WTC11 (cell line): ENCODE measurements around the gene SLC2A1. TPM values are rescaled to one million over a fixed set of nuclear protein-coding genes. Genes with fewer than 3 reads are reported as not detected.

Experiments used
- ATAC-seq: fragments of 200-7000 bp; cut with Tn5 transposase; 2 replicates; pipeline ENCODE4 v1.10.0; 2021; ENCODE audit warnings: mild to moderate bottlenecking, moderate library complexity
- CTCF ChIA-PET: fragments of 300-600 bp; sonication (Branson Sonifier 250); formaldehyde crosslinking; loops from one replicate; lab custom pipeline; 2021; ENCODE audit warnings: antibody characterized with exemption; lab: Charles Lee
- POLR2A ChIA-PET: fragments of 350-600 bp; sonication (Branson Sonifier 250); formaldehyde crosslinking; loops from one replicate; lab custom pipeline; 2021; ENCODE audit warnings: antibody characterized with exemption; lab: Charles Lee
- DNase-seq: peaks from one replicate; pipeline ENCODE4 v3.0.0; 2021; ENCODE audit warnings: low spot score
- H3K27ac Mint-ChIP-seq: 2 replicates; pipeline ENCODE4 v1.8.0; 2021; ENCODE audit warnings: mixed read lengths
- H3K27me3 Mint-ChIP-seq: 2 replicates; pipeline ENCODE4 v1.8.0; 2021; ENCODE audit warnings: low read depth, mild to moderate bottlenecking, moderate library complexity, mixed read lengths
- H3K36me3 Mint-ChIP-seq: 2 replicates; pipeline ENCODE4 v1.8.0; 2021; ENCODE audit warnings: mixed read lengths
- H3K4me1 Mint-ChIP-seq: 2 replicates; pipeline ENCODE4 v1.8.0; 2022; ENCODE audit warnings: mixed read lengths
- H3K4me3 Mint-ChIP-seq: 2 replicates; pipeline ENCODE4 v1.8.0; 2021; ENCODE audit warnings: mild to moderate bottlenecking, moderate library complexity, mixed read lengths
- H3K9me3 Mint-ChIP-seq: 2 replicates; pipeline ENCODE4 v1.8.0; 2021; ENCODE audit warnings: mixed read lengths
- CBFB ChIP-seq: sonication (generic); formaldehyde crosslinking; IDR thresholded peaks from 2 replicates; pipeline ENCODE4 v1.8.1; 2022; ENCODE audit warnings: mild to moderate bottlenecking, low read depth, missing genetic modification reagents
- FOXJ3 ChIP-seq: sonication (generic); formaldehyde crosslinking; IDR thresholded peaks from 2 replicates; pipeline ENCODE4 v1.9.0; 2021; ENCODE audit warnings: missing genetic modification reagents, mild to moderate bottlenecking, borderline replicate concordance
- GRHL2 ChIP-seq: fragments of 250-450 bp; sonication (Bioruptor Pico); IDR thresholded peaks from 2 replicates; pipeline ENCODE4 v1.8.0; 2022; ENCODE audit warnings: mild to moderate bottlenecking, moderate library complexity; ENCODE audit not compliant: insufficient replicate concordance, severe bottlenecking
- GTF2I ChIP-seq: fragments of 250-450 bp; sonication (Bioruptor Pico); conservative IDR thresholded peaks from 2 replicates; pipeline ENCODE4 v1.4.0; 2021; ENCODE audit warnings: mild to moderate bottlenecking
- JAZF1 ChIP-seq: fragments of 250-450 bp; sonication (Bioruptor Pico); IDR thresholded peaks from 2 replicates; pipeline ENCODE4 v1.9.0; 2021; ENCODE audit warnings: moderate library complexity, mild to moderate bottlenecking, inconsistent platforms
- NFYB ChIP-seq: sonication (generic); formaldehyde crosslinking; conservative IDR thresholded peaks from 2 replicates; pipeline ENCODE4 v1.8.0; 2022; ENCODE audit warnings: low read depth, missing genetic modification reagents
- NR3C1 ChIP-seq: sonication (generic); formaldehyde crosslinking; conservative IDR thresholded peaks from 2 replicates; pipeline ENCODE4 v1.8.1; 2023; ENCODE audit warnings: low read depth, mild to moderate bottlenecking, missing genetic modification reagents
- PRRX2 ChIP-seq: fragments of 250-450 bp; sonication (Bioruptor Pico); IDR thresholded peaks from 2 replicates; pipeline ENCODE4 v1.8.0; 2021; ENCODE audit warnings: mild to moderate bottlenecking
- TEAD4 ChIP-seq: sonication (generic); formaldehyde crosslinking; IDR thresholded peaks from 2 replicates; pipeline ENCODE4 v1.8.0; 2022; ENCODE audit warnings: mild to moderate bottlenecking, missing genetic modification reagents
- TP53 ChIP-seq: sonication (generic); formaldehyde crosslinking; IDR thresholded peaks from 2 replicates; pipeline ENCODE4 v1.8.1; 2023; ENCODE audit warnings: mild to moderate bottlenecking, missing genetic modification reagents
- total RNA-seq: library from RNA; stranded (reverse); gene quantifications from 3 replicates; pipeline ENCODE4 v1.2.3, GENCODE V29; 2021
- TF ChIP-seq, protein P1 (sequence below): fragments of 250-450 bp; sonication (Bioruptor Pico); IDR thresholded peaks from 2 replicates; pipeline ENCODE4 v1.9.0; 2021; ENCODE audit warnings: mild to moderate bottlenecking
- TF ChIP-seq, protein P2 (sequence below): sonication (generic); formaldehyde crosslinking; conservative IDR thresholded peaks from 2 replicates; pipeline ENCODE4 v1.8.1; 2023; ENCODE audit warnings: mild to moderate bottlenecking, low read depth, missing genetic modification reagents, moderate library complexity
- TF ChIP-seq, protein P3 (sequence below): fragments of 250-450 bp; sonication (Bioruptor Pico); IDR thresholded peaks from 2 replicates; pipeline ENCODE4 v1.9.0; 2021; ENCODE audit warnings: mild to moderate bottlenecking, borderline replicate concordance
- TF ChIP-seq, protein P4 (sequence below): fragments of 250-450 bp; sonication (Bioruptor Pico); conservative IDR thresholded peaks from 2 replicates; pipeline ENCODE4 v1.9.0; 2021; ENCODE audit warnings: mild to moderate bottlenecking
- TF ChIP-seq, protein P5 (sequence below): sonication (generic); formaldehyde crosslinking; IDR thresholded peaks from 2 replicates; pipeline ENCODE4 v1.8.1; 2022; ENCODE audit warnings: mild to moderate bottlenecking, missing genetic modification reagents, moderate library complexity, borderline replicate concordance
- TF ChIP-seq, protein P6 (sequence below): sonication (generic); formaldehyde crosslinking; IDR thresholded peaks from 2 replicates; pipeline ENCODE4 v1.8.0; 2022; ENCODE audit warnings: mild to moderate bottlenecking, missing genetic modification reagents

The SLC2A1 gene
- total RNA-seq, 1 experiment from 2014 or later = 215 TPM

DNA sequence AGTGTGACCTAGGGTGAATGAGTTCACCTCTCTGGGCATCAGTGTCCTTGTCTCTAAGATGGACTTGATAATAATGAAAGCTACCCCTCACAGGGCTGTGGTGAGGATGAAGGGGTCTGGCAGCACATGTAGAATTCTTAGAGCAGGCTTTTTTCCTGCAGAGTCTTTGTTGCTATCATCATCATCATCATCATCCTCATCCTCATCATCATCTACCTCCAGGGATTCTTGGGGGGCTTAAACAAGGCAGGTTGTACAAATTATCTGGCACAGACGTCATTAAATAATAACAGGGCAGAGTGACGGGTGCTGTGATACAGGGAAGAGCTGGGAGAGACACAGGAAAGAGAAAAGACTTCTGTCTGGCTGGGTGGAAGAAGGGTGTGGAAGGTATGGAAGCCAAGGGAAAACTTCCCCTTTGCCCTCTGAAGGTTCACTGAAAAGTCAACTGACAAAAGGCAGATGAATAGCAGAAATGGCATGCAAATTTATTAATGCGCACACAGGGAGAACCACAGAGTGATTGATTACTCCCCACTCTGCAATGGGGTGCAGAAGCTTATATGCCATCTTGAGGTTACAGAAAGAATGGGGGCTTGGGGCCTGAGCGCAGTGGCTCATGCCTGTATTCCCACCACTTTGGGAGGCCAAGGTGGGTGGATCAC, 17.0 kb upstream of the SLC2A1 start:
- ChIA-PET POLR2A (interaction anchor here (0.9 kb wide), 1 partner anchor 10 kb away, joined by 5 read pairs; no protein-coding TSS in a partner anchor), CTCF (interaction anchor here (0.6 kb wide), 1 partner anchor 155 kb away, joined by 4 read pairs; no protein-coding TSS in a partner anchor)
- DNase-seq = no peak
- TF ChIP-seq GRHL2 (CRISPR knock-in tag) = no peak
- TF ChIP-seq, protein P1, sequence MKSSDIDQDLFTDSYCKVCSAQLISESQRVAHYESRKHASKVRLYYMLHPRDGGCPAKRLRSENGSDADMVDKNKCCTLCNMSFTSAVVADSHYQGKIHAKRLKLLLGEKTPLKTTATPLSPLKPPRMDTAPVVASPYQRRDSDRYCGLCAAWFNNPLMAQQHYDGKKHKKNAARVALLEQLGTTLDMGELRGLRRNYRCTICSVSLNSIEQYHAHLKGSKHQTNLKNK (CRISPR knock-in tag) = no peak
- TF ChIP-seq GTF2I = no peak
- no peak for TF ChIP-seq FOXJ3 (CRISPR knock-in tag)
- no peak for TF ChIP-seq NFYB
- TF ChIP-seq, protein P2, sequence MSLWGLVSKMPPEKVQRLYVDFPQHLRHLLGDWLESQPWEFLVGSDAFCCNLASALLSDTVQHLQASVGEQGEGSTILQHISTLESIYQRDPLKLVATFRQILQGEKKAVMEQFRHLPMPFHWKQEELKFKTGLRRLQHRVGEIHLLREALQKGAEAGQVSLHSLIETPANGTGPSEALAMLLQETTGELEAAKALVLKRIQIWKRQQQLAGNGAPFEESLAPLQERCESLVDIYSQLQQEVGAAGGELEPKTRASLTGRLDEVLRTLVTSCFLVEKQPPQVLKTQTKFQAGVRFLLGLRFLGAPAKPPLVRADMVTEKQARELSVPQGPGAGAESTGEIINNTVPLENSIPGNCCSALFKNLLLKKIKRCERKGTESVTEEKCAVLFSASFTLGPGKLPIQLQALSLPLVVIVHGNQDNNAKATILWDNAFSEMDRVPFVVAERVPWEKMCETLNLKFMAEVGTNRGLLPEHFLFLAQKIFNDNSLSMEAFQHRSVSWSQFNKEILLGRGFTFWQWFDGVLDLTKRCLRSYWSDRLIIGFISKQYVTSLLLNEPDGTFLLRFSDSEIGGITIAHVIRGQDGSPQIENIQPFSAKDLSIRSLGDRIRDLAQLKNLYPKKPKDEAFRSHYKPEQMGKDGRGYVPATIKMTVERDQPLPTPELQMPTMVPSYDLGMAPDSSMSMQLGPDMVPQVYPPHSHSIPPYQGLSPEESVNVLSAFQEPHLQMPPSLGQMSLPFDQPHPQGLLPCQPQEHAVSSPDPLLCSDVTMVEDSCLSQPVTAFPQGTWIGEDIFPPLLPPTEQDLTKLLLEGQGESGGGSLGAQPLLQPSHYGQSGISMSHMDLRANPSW (CRISPR knock-in tag) = no peak
- TF ChIP-seq NR3C1 (CRISPR knock-in tag) = no peak
- TF ChIP-seq JAZF1 = no peak
- no peak for TF ChIP-seq TEAD4
- TF ChIP-seq, protein P3, sequence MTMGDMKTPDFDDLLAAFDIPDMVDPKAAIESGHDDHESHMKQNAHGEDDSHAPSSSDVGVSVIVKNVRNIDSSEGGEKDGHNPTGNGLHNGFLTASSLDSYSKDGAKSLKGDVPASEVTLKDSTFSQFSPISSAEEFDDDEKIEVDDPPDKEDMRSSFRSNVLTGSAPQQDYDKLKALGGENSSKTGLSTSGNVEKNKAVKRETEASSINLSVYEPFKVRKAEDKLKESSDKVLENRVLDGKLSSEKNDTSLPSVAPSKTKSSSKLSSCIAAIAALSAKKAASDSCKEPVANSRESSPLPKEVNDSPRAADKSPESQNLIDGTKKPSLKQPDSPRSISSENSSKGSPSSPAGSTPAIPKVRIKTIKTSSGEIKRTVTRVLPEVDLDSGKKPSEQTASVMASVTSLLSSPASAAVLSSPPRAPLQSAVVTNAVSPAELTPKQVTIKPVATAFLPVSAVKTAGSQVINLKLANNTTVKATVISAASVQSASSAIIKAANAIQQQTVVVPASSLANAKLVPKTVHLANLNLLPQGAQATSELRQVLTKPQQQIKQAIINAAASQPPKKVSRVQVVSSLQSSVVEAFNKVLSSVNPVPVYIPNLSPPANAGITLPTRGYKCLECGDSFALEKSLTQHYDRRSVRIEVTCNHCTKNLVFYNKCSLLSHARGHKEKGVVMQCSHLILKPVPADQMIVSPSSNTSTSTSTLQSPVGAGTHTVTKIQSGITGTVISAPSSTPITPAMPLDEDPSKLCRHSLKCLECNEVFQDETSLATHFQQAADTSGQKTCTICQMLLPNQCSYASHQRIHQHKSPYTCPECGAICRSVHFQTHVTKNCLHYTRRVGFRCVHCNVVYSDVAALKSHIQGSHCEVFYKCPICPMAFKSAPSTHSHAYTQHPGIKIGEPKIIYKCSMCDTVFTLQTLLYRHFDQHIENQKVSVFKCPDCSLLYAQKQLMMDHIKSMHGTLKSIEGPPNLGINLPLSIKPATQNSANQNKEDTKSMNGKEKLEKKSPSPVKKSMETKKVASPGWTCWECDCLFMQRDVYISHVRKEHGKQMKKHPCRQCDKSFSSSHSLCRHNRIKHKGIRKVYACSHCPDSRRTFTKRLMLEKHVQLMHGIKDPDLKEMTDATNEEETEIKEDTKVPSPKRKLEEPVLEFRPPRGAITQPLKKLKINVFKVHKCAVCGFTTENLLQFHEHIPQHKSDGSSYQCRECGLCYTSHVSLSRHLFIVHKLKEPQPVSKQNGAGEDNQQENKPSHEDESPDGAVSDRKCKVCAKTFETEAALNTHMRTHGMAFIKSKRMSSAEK (CRISPR knock-in tag) = no peak
- no peak for TF ChIP-seq TP53 (CRISPR knock-in tag)
- no peak overlapping the region for H3K27ac Mint-ChIP-seq
- peaks cover 66% of the 10 kb centered on the region for H3K36me3 Mint-ChIP-seq
- peaks cover 35% of the 10 kb centered on the region for H3K4me1 Mint-ChIP-seq
- ATAC-seq = no peak
- H3K9me3 Mint-ChIP-seq = no peaks in the 10 kb centered on the region
- no peak overlapping the region for H3K4me3 Mint-ChIP-seq
- no peaks in the 10 kb centered on the region for H3K27me3 Mint-ChIP-seq

DNA sequence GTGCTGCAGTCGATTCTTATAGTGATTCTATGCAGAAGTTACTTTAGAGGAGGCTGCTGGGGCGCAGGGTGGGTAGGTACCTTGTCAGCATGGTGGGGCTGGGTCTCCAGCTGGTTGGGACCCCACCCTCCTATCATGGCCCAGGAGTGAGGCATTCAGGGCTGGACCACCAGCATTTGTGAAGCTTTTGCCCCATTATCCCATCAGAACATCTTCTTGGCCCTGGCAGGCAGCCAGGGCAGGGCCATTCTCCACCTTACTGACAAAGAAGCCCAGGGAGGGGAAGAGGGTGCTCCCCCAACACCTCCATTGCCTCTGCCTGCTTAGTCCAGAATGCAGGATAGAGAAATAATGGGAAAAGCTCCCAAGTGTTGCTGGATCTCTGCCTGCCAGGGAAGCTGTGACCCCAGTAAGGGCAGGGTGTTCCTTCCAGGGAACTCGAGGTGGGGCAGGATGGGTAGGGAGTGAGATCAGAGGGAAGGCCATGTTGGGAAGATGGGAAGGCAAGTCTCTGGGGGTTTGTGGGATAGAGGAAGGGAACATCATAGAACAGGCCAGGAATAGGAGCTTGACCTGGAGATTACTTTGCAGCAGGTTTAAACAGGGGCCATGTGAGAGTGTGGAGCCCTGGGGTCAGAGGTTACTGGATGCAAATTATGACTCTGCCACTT, 16.2 kb upstream of the SLC2A1 start:
- H3K27me3 Mint-ChIP-seq = no peaks in the 10 kb centered on the region
- H3K36me3 Mint-ChIP-seq = peaks cover 63% of the 10 kb centered on the region
- ChIA-PET POLR2A (interaction anchor here (0.6 to 1.1 kb wide), 2 partner anchors 16 to 133 kb away, joined by 3 to 4 read pairs; no protein-coding TSS in a partner anchor), CTCF (interaction anchor here (0.6 kb wide), 1 partner anchor 145 kb away, joined by 3 read pairs; no protein-coding TSS in a partner anchor)
- H3K4me1 Mint-ChIP-seq = peaks cover 35% of the 10 kb centered on the region
- DNase-seq (no peak), ATAC-seq (no peak)
- no peak overlapping the region for H3K27ac Mint-ChIP-seq
- H3K4me3 Mint-ChIP-seq = no peak overlapping the region
- H3K9me3 Mint-ChIP-seq = no peaks in the 10 kb centered on the region
- TF ChIP-seq, protein P4, sequence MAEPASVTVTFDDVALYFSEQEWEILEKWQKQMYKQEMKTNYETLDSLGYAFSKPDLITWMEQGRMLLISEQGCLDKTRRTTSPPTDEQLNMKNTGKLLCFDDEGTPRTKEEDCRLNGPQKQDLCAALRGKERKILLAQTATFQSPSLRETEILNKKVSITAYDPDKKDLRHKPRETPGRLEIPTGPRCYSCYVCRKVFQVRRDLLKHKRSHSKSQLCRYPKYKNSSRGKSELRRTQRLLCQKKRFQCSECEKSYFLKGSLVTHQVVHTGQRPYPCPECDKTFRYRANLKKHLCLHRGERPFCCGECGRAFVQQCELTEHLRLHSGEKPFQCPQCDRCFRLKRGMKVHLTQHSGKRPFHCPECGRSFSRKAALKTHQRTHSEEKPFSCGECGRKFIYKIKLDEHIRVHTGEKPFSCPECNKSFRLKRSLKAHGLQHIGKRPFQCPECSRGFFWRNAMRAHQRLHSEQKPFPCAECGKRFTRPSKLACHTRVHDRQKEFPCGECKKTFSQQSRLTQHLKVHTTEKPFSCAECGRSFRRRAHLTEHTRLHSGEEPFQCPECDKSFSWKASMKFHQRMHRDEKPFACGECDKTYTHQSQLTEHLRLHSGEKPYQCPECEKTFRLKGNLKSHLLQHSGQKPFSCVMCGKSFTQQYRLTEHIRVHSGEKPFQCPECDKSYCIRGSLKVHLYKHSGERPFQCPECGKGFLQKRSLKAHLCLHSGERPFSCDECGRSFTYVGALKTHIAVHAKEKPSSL (CRISPR knock-in tag) = no peak
- TF ChIP-seq TP53 (CRISPR knock-in tag) (no peak), FOXJ3 (CRISPR knock-in tag) (no peak), GTF2I (no peak), CBFB (CRISPR knock-in tag) (no peak), GRHL2 (CRISPR knock-in tag) (no peak), PRRX2 (CRISPR knock-in tag) (no peak)
- TF ChIP-seq, protein P5, sequence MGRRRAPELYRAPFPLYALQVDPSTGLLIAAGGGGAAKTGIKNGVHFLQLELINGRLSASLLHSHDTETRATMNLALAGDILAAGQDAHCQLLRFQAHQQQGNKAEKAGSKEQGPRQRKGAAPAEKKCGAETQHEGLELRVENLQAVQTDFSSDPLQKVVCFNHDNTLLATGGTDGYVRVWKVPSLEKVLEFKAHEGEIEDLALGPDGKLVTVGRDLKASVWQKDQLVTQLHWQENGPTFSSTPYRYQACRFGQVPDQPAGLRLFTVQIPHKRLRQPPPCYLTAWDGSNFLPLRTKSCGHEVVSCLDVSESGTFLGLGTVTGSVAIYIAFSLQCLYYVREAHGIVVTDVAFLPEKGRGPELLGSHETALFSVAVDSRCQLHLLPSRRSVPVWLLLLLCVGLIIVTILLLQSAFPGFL = no peak
- TF ChIP-seq, protein P6, sequence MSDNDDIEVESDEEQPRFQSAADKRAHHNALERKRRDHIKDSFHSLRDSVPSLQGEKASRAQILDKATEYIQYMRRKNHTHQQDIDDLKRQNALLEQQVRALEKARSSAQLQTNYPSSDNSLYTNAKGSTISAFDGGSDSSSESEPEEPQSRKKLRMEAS (CRISPR knock-in tag) = no peak
- TF ChIP-seq, protein P3 (CRISPR knock-in tag) = no peak
